Keratinocyte (primary cell): ENCODE results near the gene MRPL24.

Experiments
- CTCF ChIP-seq, 3 experiments: IDR thresholded peaks in 1 of 3; conservative IDR thresholded peaks in 1 of 3; optimal IDR thresholded peaks in 1 of 3; 2 replicates in 2 of 3; 3 replicates in 1 of 3; pipeline versions ENCODE3 to v1.5.1; 2011; ENCODE audit warnings: low read length in 3 of 3, mild to moderate bottlenecking in 3 of 3, moderate library complexity in 2 of 3, control low read depth in 1 of 3, inconsistent platforms in 1 of 3; ENCODE audit not compliant: insufficient read depth in 2 of 3; ENCODE audit errors: extremely low read depth in 1 of 3
- EZH2 ChIP-seq: IDR thresholded peaks from one replicate; pipeline ENCODE4 v1.6.1; 2012; ENCODE audit warnings: inconsistent platforms, mild to moderate bottlenecking, low read length, moderate library complexity

GRCh38 chr1:156766298-156767100 is 25.6 kb upstream of the MRPL24 start:
- TF ChIP-seq CTCF (optimal IDR thresholded peaks at IDR 0.05 in 1 of 3, IDR thresholded peaks at IDR 0.05 in 1 of 3, conservative IDR thresholded peaks at IDR 0.05 in 1 of 3; ENCODE audit: extremely low read depth in 1 of 3, insufficient read depth in 2 of 3, low read length in 3 of 3): peak in 1 of 3 experiments; percentile 14
- TF ChIP-seq EZH2: no peak
